A673 (cell line): ENCODE results near the gene TANC1.

Experiments used
- EZH2 ChIP-seq: fragments of 200-600 bp; sonication (generic); IDR thresholded peaks from 2 replicates; pipeline ENCODE4 v1.6.1; 2017; ENCODE audit warnings: borderline replicate concordance, low read depth, mild to moderate bottlenecking, mixed read lengths, antibody characterized with exemption, low read length; ENCODE audit not compliant: poor library complexity, severe bottlenecking
- TF ChIP-seq, protein P1 (sequence below): fragments of 300-800, 200-600 bp; sonication (generic); conservative IDR thresholded peaks from 2 replicates; pipeline ENCODE4 v1.5.1; 2017; ENCODE audit warnings: low read depth, mild to moderate bottlenecking, antibody characterized with exemption, low read length, moderate library complexity, mixed read lengths

DNA sequence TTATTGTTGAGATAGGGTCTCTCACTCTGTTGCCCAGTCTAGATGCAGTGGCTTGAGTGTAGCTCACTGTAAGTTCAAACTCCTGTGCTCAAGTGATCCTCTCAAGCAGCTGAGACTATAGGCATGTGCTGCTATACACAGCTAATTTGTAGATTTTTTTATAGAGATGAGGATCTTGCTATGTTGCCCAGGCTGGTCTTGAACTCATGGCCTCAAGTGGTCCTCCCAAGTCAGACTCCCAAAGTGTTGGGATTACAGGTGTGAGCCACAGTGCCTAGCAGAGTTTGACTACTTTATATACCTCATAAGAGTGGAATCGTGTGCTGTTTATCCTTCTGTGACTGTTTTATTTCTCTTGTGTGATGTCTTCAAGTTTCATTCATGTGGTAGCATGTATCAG lies 60.3 kb downstream of the TANC1 start:
- TF ChIP-seq, protein P1, sequence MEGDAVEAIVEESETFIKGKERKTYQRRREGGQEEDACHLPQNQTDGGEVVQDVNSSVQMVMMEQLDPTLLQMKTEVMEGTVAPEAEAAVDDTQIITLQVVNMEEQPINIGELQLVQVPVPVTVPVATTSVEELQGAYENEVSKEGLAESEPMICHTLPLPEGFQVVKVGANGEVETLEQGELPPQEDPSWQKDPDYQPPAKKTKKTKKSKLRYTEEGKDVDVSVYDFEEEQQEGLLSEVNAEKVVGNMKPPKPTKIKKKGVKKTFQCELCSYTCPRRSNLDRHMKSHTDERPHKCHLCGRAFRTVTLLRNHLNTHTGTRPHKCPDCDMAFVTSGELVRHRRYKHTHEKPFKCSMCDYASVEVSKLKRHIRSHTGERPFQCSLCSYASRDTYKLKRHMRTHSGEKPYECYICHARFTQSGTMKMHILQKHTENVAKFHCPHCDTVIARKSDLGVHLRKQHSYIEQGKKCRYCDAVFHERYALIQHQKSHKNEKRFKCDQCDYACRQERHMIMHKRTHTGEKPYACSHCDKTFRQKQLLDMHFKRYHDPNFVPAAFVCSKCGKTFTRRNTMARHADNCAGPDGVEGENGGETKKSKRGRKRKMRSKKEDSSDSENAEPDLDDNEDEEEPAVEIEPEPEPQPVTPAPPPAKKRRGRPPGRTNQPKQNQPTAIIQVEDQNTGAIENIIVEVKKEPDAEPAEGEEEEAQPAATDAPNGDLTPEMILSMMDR, result no peak
- TF ChIP-seq EZH2, result no peak
